Measurements from ENCODE around the gene USB1.

The USB1 gene

GRCh38 chr16:57962046-57962445 is 39.2 kb upstream of the USB1 start:
- no peak overlapping the region for H3K4me3 ChIP-seq (ENCODE audit: low read depth, low read length)
- DNase-seq (ENCODE audit: low read depth), result no peak
- TF ChIP-seq, protein P1, sequence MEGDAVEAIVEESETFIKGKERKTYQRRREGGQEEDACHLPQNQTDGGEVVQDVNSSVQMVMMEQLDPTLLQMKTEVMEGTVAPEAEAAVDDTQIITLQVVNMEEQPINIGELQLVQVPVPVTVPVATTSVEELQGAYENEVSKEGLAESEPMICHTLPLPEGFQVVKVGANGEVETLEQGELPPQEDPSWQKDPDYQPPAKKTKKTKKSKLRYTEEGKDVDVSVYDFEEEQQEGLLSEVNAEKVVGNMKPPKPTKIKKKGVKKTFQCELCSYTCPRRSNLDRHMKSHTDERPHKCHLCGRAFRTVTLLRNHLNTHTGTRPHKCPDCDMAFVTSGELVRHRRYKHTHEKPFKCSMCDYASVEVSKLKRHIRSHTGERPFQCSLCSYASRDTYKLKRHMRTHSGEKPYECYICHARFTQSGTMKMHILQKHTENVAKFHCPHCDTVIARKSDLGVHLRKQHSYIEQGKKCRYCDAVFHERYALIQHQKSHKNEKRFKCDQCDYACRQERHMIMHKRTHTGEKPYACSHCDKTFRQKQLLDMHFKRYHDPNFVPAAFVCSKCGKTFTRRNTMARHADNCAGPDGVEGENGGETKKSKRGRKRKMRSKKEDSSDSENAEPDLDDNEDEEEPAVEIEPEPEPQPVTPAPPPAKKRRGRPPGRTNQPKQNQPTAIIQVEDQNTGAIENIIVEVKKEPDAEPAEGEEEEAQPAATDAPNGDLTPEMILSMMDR (IDR thresholded peaks at IDR 0.05; ENCODE audit: low read depth, low read length, missing control alignments), result no peak

GRCh38 chr16:57962756-57963155 is 38.5 kb upstream of the USB1 start:
- H3K4me3 ChIP-seq (ENCODE audit: low read depth, low read length), result no peak overlapping the region
- TF ChIP-seq, protein P1 (IDR thresholded peaks at IDR 0.05; ENCODE audit: low read depth, low read length, missing control alignments), result no peak
- DNase-seq (ENCODE audit: low read depth), result no peak

- TF ChIP-seq, protein P1 (IDR thresholded peaks at IDR 0.05; ENCODE audit: low read depth, low read length, missing control alignments), result no peak
- H3K4me3 ChIP-seq (ENCODE audit: low read depth, low read length), result no peak overlapping the region
- DNase-seq (ENCODE audit: low read depth), result no peak
Observed at GRCh38 chr16:57964157-57964700, 37.0 kb upstream of the USB1 start.

GRCh38 chr16:57966204-57966771 is 34.9 kb upstream of the USB1 start:
- no peak for DNase-seq (ENCODE audit: low read depth)

GRCh38 chr16:57966986-57967385 is 34.2 kb upstream of the USB1 start:
- no peak for DNase-seq (ENCODE audit: low read depth)
- TF ChIP-seq, protein P1 (IDR thresholded peaks at IDR 0.05; ENCODE audit: low read depth, low read length, missing control alignments), result no peak

More at GRCh38 chr16:57966204-57966771, 34.9 kb upstream of the USB1 start:
- TF ChIP-seq, protein P1 (IDR thresholded peaks at IDR 0.05; ENCODE audit: low read depth, low read length, missing control alignments), result no peak
- no peak overlapping the region for H3K4me3 ChIP-seq (ENCODE audit: low read depth, low read length)

DNA sequence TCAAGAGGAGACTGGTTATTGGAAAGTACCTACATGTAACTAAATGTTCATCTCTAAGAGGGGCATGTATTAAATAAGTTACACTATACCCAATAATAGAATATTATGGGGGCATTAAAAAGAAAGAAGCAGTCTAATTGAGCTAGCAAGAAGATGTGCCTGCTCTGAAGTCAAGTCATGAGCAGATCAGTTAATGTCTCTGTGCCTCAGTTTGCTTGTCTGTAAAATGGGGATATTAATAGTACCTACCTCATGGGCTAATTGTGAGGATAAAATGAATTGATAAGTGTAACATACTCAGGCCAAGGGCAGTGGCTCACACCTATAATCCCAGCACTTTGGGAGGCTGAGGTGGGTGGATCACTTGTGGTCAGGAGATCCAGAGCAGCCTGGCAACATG is 33.3 kb upstream of the USB1 start:
- TF ChIP-seq, protein P1 (IDR thresholded peaks at IDR 0.05; ENCODE audit: low read depth, low read length, missing control alignments), result no peak
- no peak overlapping the region for H3K4me3 ChIP-seq (ENCODE audit: low read depth, low read length)
- no peak for DNase-seq (ENCODE audit: low read depth)

More at GRCh38 chr16:57966986-57967385, 34.2 kb upstream of the USB1 start:
- H3K4me3 ChIP-seq (ENCODE audit: low read depth, low read length), result no peak overlapping the region

Data from GM12864 (cell line).